ENCODE measurements around the gene TM4SF4. TPM values are rescaled to one million over a fixed set of nuclear protein-coding genes. Genes with fewer than 3 reads are reported as not detected.

The TM4SF4 gene
- total and polyA plus RNA-seq, 4 donors: 0.20 to 83.4 TPM; not detected in 2

- Histone ChIP-seq H3K9me3 (ENCODE audit: control insufficient read depth, low read length) (no peaks in the 10 kb centered on the region), H3K27ac (ENCODE audit: low read depth in 1 of 2, low read length in 2 of 2) (no peak overlapping the region), H3K36me3 (ENCODE audit: control insufficient read depth in 1 of 2, insufficient read depth in 2 of 2, low read length in 1 of 2) (peaks cover 4 to 6% of the 10 kb centered on the region in 2 donors), H3K4me1 (ENCODE audit: control insufficient read depth in 1 of 2, insufficient read depth in 2 of 2, low read length in 2 of 2) (peaks cover 0 to 3% of the 10 kb centered on the region in 2 donors), H3K27me3 (ENCODE audit: control insufficient read depth in 1 of 2, insufficient read depth in 2 of 2, low read length in 1 of 2) (no peaks in the 10 kb centered on the region), H3K4me3 (ENCODE audit: low read length in 2 of 2) (no peak overlapping the region)
- no peak for ATAC-seq (ENCODE audit: low FRiP score)
- DNase-seq: no peak
- WGBS, 2 donors: 60 to 68% methylated on average over 3 of the region's 3 CpGs
- intact Hi-C loops (cut with DNase I): no loop called here
Measured at GRCh38 chr3:149519912-149520311, 45.4 kb downstream of the TM4SF4 start.

GRCh38 chr3:149523512-149524299 is 49.2 kb downstream of the TM4SF4 start:
- no peaks in the 10 kb centered on the region for H3K9me3 ChIP-seq (ENCODE audit: control insufficient read depth, low read length)
- H3K27ac ChIP-seq (ENCODE audit: low read depth in 1 of 2, low read length in 2 of 2): no peak overlapping the region
- WGBS, 2 donors: 76 to 82% methylated on average over 11 of the region's 11 CpGs
- no peak for DNase-seq
- no peak for ATAC-seq (ENCODE audit: low FRiP score)
- peaks cover 4 to 6% of the 10 kb centered on the region in 2 donors for H3K36me3 ChIP-seq (ENCODE audit: control insufficient read depth in 1 of 2, insufficient read depth in 2 of 2, low read length in 1 of 2)
- H3K4me3 ChIP-seq (ENCODE audit: low read length in 2 of 2): no peak overlapping the region
- H3K27me3 ChIP-seq (ENCODE audit: control insufficient read depth in 1 of 2, insufficient read depth in 2 of 2, low read length in 1 of 2): no peaks in the 10 kb centered on the region
- H3K4me1 ChIP-seq (ENCODE audit: control insufficient read depth in 1 of 2, insufficient read depth in 2 of 2, low read length in 2 of 2): peaks cover 0 to 5% of the 10 kb centered on the region in 2 donors
- intact Hi-C loops (cut with DNase I): no loop called here

- WGBS, 2 donors: 33 to 35% methylated on average over 5 of the region's 5 CpGs
- no peak for DNase-seq
- H3K4me3 ChIP-seq (ENCODE audit: low read length in 2 of 2): no peak overlapping the region
- ATAC-seq (ENCODE audit: low FRiP score): peak; percentile 50
- peaks cover 6 to 16% of the 10 kb centered on the region in 2 donors for H3K4me1 ChIP-seq (ENCODE audit: control insufficient read depth in 1 of 2, insufficient read depth in 2 of 2, low read length in 2 of 2)
- H3K9me3 ChIP-seq (ENCODE audit: control insufficient read depth, low read length): no peaks in the 10 kb centered on the region
- H3K27ac ChIP-seq (ENCODE audit: low read depth in 1 of 2, low read length in 2 of 2): no peak overlapping the region
- intact Hi-C loops (cut with DNase I): no loop called here
- no peaks in the 10 kb centered on the region for H3K27me3 ChIP-seq (ENCODE audit: control insufficient read depth in 1 of 2, insufficient read depth in 2 of 2, low read length in 1 of 2)
- peaks cover 0 to 6% of the 10 kb centered on the region in 2 donors for H3K36me3 ChIP-seq (ENCODE audit: control insufficient read depth in 1 of 2, insufficient read depth in 2 of 2, low read length in 1 of 2)
Measured at GRCh38 chr3:149527531-149528339, 53.2 kb downstream of the TM4SF4 start.

GRCh38 chr3:149528340-149528650 is 53.8 kb downstream of the TM4SF4 start:
- 22 to 32% methylated on average over 4 of the region's 4 CpGs for WGBS, 2 donors
- no peaks in the 10 kb centered on the region for H3K27me3 ChIP-seq (ENCODE audit: control insufficient read depth in 1 of 2, insufficient read depth in 2 of 2, low read length in 1 of 2)
- no peak for ATAC-seq (ENCODE audit: low FRiP score)
- H3K27ac ChIP-seq (ENCODE audit: low read depth in 1 of 2, low read length in 2 of 2): no peak overlapping the region
- H3K4me3 ChIP-seq (ENCODE audit: low read length in 2 of 2): no peak overlapping the region
- peaks cover 0 to 5% of the 10 kb centered on the region in 2 donors for H3K36me3 ChIP-seq (ENCODE audit: control insufficient read depth in 1 of 2, insufficient read depth in 2 of 2, low read length in 1 of 2)
- DNase-seq: no peak
- H3K9me3 ChIP-seq (ENCODE audit: control insufficient read depth, low read length): no peaks in the 10 kb centered on the region
- H3K4me1 ChIP-seq (ENCODE audit: control insufficient read depth in 1 of 2, insufficient read depth in 2 of 2, low read length in 2 of 2): peaks cover 10 to 19% of the 10 kb centered on the region in 2 donors
- intact Hi-C loops (cut with DNase I): no loop called here

GRCh38 chr3:149529099-149529498 is 54.6 kb downstream of the TM4SF4 start:
- Histone ChIP-seq H3K27me3 (ENCODE audit: control insufficient read depth in 1 of 2, insufficient read depth in 2 of 2, low read length in 1 of 2) (no peaks in the 10 kb centered on the region), H3K4me3 (ENCODE audit: low read length in 2 of 2) (no peak overlapping the region), H3K4me1 (ENCODE audit: control insufficient read depth in 1 of 2, insufficient read depth in 2 of 2, low read length in 2 of 2) (peaks cover 10 to 20% of the 10 kb centered on the region in 2 donors), H3K36me3 (ENCODE audit: control insufficient read depth in 1 of 2, insufficient read depth in 2 of 2, low read length in 1 of 2) (no peaks in the 10 kb centered on the region), H3K27ac (ENCODE audit: low read depth in 1 of 2, low read length in 2 of 2) (no peak overlapping the region), H3K9me3 (ENCODE audit: control insufficient read depth, low read length) (no peaks in the 10 kb centered on the region)
- ATAC-seq (ENCODE audit: low FRiP score): no peak
- no peak for DNase-seq
- WGBS, 2 donors: 54 to 58% methylated on average over 2 of the region's 2 CpGs
- intact Hi-C loops (cut with DNase I): no loop called here

GRCh38 chr3:149532489-149533180 is 58.1 kb downstream of the TM4SF4 start:
- ATAC-seq (ENCODE audit: low FRiP score) (no peak), DNase-seq (no peak)
- intact Hi-C loops (cut with DNase I): loop anchor here (5.0 kb wide), 4 partner anchors 40 to 185 kb away; partner anchors contain the start of gene WWTR1 (in 1 of the 2)
- Histone ChIP-seq H3K27ac (ENCODE audit: low read depth in 1 of 2, low read length in 2 of 2) (peak overlapping the region; percentile 2 to 96), H3K4me1 (ENCODE audit: control insufficient read depth in 1 of 2, insufficient read depth in 2 of 2, low read length in 2 of 2) (peaks cover 12 to 28% of the 10 kb centered on the region in 2 donors), H3K27me3 (ENCODE audit: control insufficient read depth in 1 of 2, insufficient read depth in 2 of 2, low read length in 1 of 2) (no peaks in the 10 kb centered on the region), H3K4me3 (ENCODE audit: low read length in 2 of 2) (peak overlapping the region in 1 of 2 donors; percentile 19), H3K36me3 (ENCODE audit: control insufficient read depth in 1 of 2, insufficient read depth in 2 of 2, low read length in 1 of 2) (no peaks in the 10 kb centered on the region), H3K9me3 (ENCODE audit: control insufficient read depth, low read length) (no peaks in the 10 kb centered on the region)
- WGBS, 2 donors: 2 to 3% methylated on average over 8 of the region's 8 CpGs

GRCh38 chr3:149534082-149534481 is 59.6 kb downstream of the TM4SF4 start:
- H3K27me3 ChIP-seq (ENCODE audit: control insufficient read depth in 1 of 2, insufficient read depth in 2 of 2, low read length in 1 of 2): no peaks in the 10 kb centered on the region
- no peak overlapping the region for H3K4me3 ChIP-seq (ENCODE audit: low read length in 2 of 2)
- DNase-seq: no peak
- H3K27ac ChIP-seq (ENCODE audit: low read depth in 1 of 2, low read length in 2 of 2): peak overlapping the region in 1 of 2 donors; percentile 3
- WGBS, 2 donors: 77% methylated on average over 4 of the region's 4 CpGs
- H3K36me3 ChIP-seq (ENCODE audit: control insufficient read depth in 1 of 2, insufficient read depth in 2 of 2, low read length in 1 of 2): no peaks in the 10 kb centered on the region
- no peaks in the 10 kb centered on the region for H3K9me3 ChIP-seq (ENCODE audit: control insufficient read depth, low read length)
- ATAC-seq (ENCODE audit: low FRiP score): no peak
- peaks cover 12 to 24% of the 10 kb centered on the region in 2 donors for H3K4me1 ChIP-seq (ENCODE audit: control insufficient read depth in 1 of 2, insufficient read depth in 2 of 2, low read length in 2 of 2)
- intact Hi-C loops (cut with DNase I): loop anchor here (5.0 kb wide), 4 partner anchors 38 to 183 kb away; partner anchors contain the start of gene WWTR1 (in 1 of the 2)

- Histone ChIP-seq H3K4me3 (ENCODE audit: low read length in 2 of 2) (no peak overlapping the region), H3K27me3 (ENCODE audit: control insufficient read depth in 1 of 2, insufficient read depth in 2 of 2, low read length in 1 of 2) (no peaks in the 10 kb centered on the region), H3K27ac (ENCODE audit: low read depth in 1 of 2, low read length in 2 of 2) (peak overlapping the region in 1 of 2 donors; percentile 32), H3K9me3 (ENCODE audit: control insufficient read depth, low read length) (no peaks in the 10 kb centered on the region), H3K4me1 (ENCODE audit: control insufficient read depth in 1 of 2, insufficient read depth in 2 of 2, low read length in 2 of 2) (peaks cover 12 to 23% of the 10 kb centered on the region in 2 donors), H3K36me3 (ENCODE audit: control insufficient read depth in 1 of 2, insufficient read depth in 2 of 2, low read length in 1 of 2) (no peaks in the 10 kb centered on the region)
- ATAC-seq (ENCODE audit: low FRiP score): no peak
- intact Hi-C loops (cut with DNase I): loop anchor here (5.0 kb wide), 4 partner anchors 37 to 182 kb away; partner anchors contain the start of gene WWTR1 (in 1 of the 2)
- WGBS, 2 donors: 17 to 18% methylated on average over 3 of the region's 3 CpGs
- no peak for DNase-seq
Measured at GRCh38 chr3:149534671-149535332, 60.3 kb downstream of the TM4SF4 start.
